ENCODE results near the gene SPRR4.

DNA sequence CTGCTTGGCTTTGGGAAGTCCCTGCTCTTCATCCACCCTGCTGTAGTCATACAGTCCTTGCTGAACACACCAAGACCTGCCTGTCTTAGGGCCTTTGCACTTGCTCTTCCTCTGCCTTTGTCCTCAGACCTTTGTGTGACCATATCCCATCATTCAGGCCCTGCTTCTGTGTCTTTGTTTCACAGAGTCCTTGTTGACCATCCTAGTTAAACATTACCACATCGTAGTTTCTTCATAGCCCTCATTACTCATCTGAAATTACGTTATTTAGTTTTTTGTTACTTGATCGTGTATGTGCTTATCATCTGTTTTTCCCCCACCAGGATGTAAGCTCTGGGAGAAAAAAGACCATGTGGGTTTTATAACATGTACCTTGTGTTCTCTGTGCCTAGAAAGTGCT is 41.8 kb upstream of the SPRR4 start:
- no peak for TF ChIP-seq POLR2A (IDR thresholded peaks at IDR 0.05)
- TF ChIP-seq, protein P1, sequence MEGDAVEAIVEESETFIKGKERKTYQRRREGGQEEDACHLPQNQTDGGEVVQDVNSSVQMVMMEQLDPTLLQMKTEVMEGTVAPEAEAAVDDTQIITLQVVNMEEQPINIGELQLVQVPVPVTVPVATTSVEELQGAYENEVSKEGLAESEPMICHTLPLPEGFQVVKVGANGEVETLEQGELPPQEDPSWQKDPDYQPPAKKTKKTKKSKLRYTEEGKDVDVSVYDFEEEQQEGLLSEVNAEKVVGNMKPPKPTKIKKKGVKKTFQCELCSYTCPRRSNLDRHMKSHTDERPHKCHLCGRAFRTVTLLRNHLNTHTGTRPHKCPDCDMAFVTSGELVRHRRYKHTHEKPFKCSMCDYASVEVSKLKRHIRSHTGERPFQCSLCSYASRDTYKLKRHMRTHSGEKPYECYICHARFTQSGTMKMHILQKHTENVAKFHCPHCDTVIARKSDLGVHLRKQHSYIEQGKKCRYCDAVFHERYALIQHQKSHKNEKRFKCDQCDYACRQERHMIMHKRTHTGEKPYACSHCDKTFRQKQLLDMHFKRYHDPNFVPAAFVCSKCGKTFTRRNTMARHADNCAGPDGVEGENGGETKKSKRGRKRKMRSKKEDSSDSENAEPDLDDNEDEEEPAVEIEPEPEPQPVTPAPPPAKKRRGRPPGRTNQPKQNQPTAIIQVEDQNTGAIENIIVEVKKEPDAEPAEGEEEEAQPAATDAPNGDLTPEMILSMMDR (IDR thresholded peaks at IDR 0.05): no peak
- TF ChIP-seq EP300 (IDR thresholded peaks at IDR 0.05): no peak

Data from suprapubic skin (tissue), 3 donors.